Left ventricle myocardium superior (tissue), 1 donor: ENCODE data around the gene ALDH4A1. TPM values are rescaled to one million over a fixed set of nuclear protein-coding genes. Genes with fewer than 3 reads are reported as not detected.

Experiments used
- ATAC-seq: fragments of 200-7000 bp; cut with Tn5 transposase; one replicate; pipeline ENCODE4 v1.9.1; 2020; ENCODE audit warnings: mild to moderate bottlenecking, moderate library complexity
- DNase-seq: peaks from one replicate; pipeline ENCODE4 v3.0.0-alpha.2; 2020
- intact Hi-C: fragments of 100-400 bp; cut with micrococcal nuclease; formaldehyde crosslinking; loops from one replicate; pipeline ENCODE4 v1.11.0; 2022
- microRNA-seq: library from miRNA; unstranded; fragments of <30 nt; microRNA quantifications from one replicate; pipeline ENCODE4 v1.2.0, GENCODE V29; 2020; ENCODE audit warnings: borderline number of aligned reads
- total RNA-seq: library from RNA; stranded (reverse); fragmentation: NEBNext Ultra II Directional; extraction: Animal tissue kit (Norgen Biotek cat#: 25700); gene quantifications from one replicate; pipeline ENCODE4 v1.2.1, GENCODE V29; 2021
- donor health status: DM: no; HTN: yes; CAD: no; lungs with severe emphysema.

ALDH4A1 gene
- total RNA-seq, 1 donor from 2014 or later, result 27.3 TPM

- DNase-seq (no peak), ATAC-seq (no peak)
- intact Hi-C loops, result no loop called here
These were observed 71.8 kb downstream of the ALDH4A1 start for GRCh38 chr1:18830596-18830995.

DNA sequence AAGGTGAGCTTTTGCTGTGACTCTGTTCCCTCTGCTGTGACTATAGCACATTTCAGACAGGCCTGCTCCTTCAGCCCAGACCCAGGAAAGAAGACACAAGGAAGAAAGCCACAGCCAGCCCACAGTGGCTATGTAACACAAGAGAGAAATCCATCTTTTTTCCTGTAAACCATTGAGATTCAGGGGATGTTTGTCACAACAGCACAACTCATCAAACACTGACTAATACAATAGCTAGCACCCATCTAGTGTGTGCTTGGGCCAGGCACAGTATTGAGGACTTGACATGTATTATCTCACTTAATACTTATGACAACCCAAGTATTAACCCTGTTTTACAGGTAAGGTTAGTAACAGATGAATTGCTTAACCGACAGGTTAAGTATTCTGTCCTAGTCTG, 72.7 kb downstream of the ALDH4A1 start:
- intact Hi-C loops, result loop anchor here (10.0 kb wide), 1 partner anchor 235 kb away; no protein-coding TSS in a partner anchor
- DNase-seq (no peak), ATAC-seq (no peak)

DNA sequence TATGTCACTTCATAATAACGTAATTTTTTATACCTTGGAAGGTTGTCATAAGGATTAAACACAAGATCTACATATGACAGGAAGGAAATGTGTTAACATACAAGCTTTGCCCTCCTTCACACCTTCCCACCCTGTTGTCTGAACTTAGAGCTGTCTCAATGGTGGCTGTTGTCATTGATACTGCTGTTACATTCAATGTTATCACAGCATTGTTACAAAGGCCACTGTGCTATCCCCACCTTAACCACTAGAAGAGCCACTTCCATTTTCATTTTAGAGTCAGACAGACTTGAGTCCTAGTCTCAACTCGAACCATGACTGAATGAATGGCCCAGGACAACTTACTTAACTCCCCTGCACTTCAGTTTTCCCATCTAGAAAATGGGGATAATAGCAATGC, 74.1 kb downstream of the ALDH4A1 start:
- no peak for ATAC-seq
- intact Hi-C loops, result loop anchor here (10.0 kb wide), 1 partner anchor 233 kb away; no protein-coding TSS in a partner anchor
- no peak for DNase-seq

DNA sequence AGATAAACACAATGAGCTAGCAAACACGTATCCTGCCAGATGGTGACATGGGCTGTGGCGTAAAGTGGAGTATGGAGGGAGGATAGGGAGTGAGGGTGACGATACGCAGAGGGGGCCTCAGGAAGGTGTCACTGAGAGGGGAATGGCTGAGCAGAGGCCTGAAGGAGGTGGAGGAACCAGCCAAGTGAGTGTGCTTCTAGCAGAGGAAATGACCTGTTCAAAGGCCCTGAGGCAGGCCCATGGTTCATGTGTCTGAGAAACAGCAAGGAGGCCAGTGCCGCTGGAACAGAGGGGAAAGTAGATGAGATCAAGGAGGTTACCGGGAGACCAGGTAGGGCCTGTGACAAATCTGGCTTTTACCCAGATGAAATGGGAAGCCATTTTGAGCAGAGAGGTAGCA, 78.9 kb downstream of the ALDH4A1 start:
- DNase-seq (no peak), ATAC-seq (no peak)
- intact Hi-C loops, result loop anchor here (10.0 kb wide), 1 partner anchor 229 kb away; no protein-coding TSS in a partner anchor

Small RNA genes within 50 kb of the gene (microRNA-seq; reads per million reads assigned to microRNA genes)
- gene MIR1290, result not detected
- not detected for gene MIR4695

Other genes starting within 250 kb of the ALDH4A1 start
- gene TAS1R2, start 42.9 kb downstream of the ALDH4A1 start, total RNA-seq, result not detected
- 5.0 TPM for gene IFFO2, start 54.1 kb upstream of the ALDH4A1 start, total RNA-seq